Testis (tissue), 3 donors: ENCODE measurements around the gene CEP89. TPM values are rescaled to one million over a fixed set of nuclear protein-coding genes. Genes with fewer than 3 reads are reported as not detected.

ENCODE experiments used
- DNase-seq: peaks from one replicate; pipeline ENCODE4 v3.0.0-alpha.2; 2019
- H3K27ac ChIP-seq, 2 donors: fragments of 200-600 bp; sonication (generic); one replicate each; pipeline ENCODE4 v1.5.1; 2019
- H3K27me3 ChIP-seq: fragments of 200-600 bp; sonication (generic); one replicate; pipeline ENCODE4 v1.5.1; 2019
- H3K36me3 ChIP-seq: fragments of 200-600 bp; sonication (generic); one replicate; pipeline ENCODE4 v1.5.1; 2017; ENCODE audit warnings: low read depth; ENCODE audit errors: missing control alignments
- H3K4me1 ChIP-seq: fragments of 200-600 bp; sonication (generic); one replicate; pipeline ENCODE4 v1.5.1; 2019
- H3K4me3 ChIP-seq, 2 donors: fragments of 200-600 bp; sonication (generic); one replicate each; pipeline ENCODE4 v1.5.1; 2017 to 2019
- H3K9me3 ChIP-seq: fragments of 200-600 bp; sonication (generic); one replicate; pipeline ENCODE4 v1.5.1; 2017
- POLR2A ChIP-seq: fragments of 450-650 bp; IDR thresholded peaks from one replicate; pipeline ENCODE4 v1.6.1; 2017; ENCODE audit warnings: antibody characterized with exemption, mild to moderate bottlenecking, moderate library complexity
- WGBS, 2 donors: methylation state at CpG; one replicate each; pipeline ENCODE4 v1.1.5; 2018; 5-methylcytosine and 5-hydroxymethylcytosine counted together
- intact Hi-C: fragments of 100-400 bp; cut with DNase I; formaldehyde crosslinking; loops from one replicate; pipeline ENCODE4 v1.15.1; 2023; ENCODE audit warnings: low total_unique reads
- polyA plus RNA-seq: library from polyadenylated mRNA; stranded (reverse); fragments of 350-450 nt; fragmentation: Illumina TruSeq; extraction: RNeasy Lipid Tissue Mini Kit (QIAGEN cat#74804); gene quantifications from one replicate; pipeline ENCODE4 v1.2.3, GENCODE V29; 2014; ENCODE audit warnings: low read depth, low replicate concordance; ENCODE audit not compliant: insufficient read depth
- total RNA-seq, 2 donors: library from RNA; depleted of rRNA; stranded (reverse); fragments of >200 nt; gene quantifications; one replicate each; pipeline ENCODE4 v1.2.3, GENCODE V29; 2016
- TF ChIP-seq, protein P1 (sequence below), 3 experiments: fragments of 450-650 bp in 2 of 3; fragments of 200-600 bp in 1 of 3; sonication (generic) in 1 of 3; IDR thresholded peaks; one replicate each; pipeline ENCODE4 v1.5.1; 2016 to 2019; ENCODE audit warnings: antibody characterized with exemption in 3 of 3, mild to moderate bottlenecking in 2 of 3, moderate library complexity in 1 of 3

Gene CEP89
- total and polyA plus RNA-seq, 3 donors from 2014 or later, result 14.0 to 17.2 (median 16.7) TPM

DNA sequence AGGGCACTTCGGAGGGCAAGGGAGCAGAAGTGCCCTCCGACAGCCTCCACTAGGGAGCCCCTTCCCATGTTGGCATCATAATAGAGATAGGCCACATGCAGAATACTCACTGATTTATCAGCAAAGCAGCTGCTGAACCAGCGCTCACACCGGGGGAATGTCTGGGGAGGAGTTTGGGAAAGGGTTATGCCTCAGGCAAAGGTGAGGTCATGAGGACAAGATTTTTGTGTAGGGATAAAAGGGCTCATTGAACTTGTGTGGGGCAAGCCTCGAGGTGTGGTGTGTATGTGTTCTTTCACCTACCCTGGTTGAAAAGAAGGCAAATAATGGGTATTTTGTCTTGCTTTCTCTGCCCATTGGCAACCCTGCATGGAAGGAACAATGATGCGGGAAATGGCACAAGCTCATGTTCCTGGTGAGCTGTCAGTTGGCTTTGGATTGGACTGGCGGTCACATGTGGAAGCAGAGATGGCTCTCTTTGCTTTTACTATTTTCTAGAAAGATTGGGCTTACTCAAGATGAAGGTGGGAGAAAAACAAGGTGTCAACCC is 63.0 kb downstream of the CEP89 start:
- intact Hi-C loops, result no loop called here
- no peak for DNase-seq
- 89 to 90% methylated on average over 7 of the region's 7 CpGs for whole genome bisulfite sequencing, 2 donors
- no peaks in the 10 kb centered on the region for H3K9me3 ChIP-seq
- no peaks in the 10 kb centered on the region for H3K36me3 ChIP-seq
- TF ChIP-seq POLR2A, result no peak
- TF ChIP-seq, protein P1, sequence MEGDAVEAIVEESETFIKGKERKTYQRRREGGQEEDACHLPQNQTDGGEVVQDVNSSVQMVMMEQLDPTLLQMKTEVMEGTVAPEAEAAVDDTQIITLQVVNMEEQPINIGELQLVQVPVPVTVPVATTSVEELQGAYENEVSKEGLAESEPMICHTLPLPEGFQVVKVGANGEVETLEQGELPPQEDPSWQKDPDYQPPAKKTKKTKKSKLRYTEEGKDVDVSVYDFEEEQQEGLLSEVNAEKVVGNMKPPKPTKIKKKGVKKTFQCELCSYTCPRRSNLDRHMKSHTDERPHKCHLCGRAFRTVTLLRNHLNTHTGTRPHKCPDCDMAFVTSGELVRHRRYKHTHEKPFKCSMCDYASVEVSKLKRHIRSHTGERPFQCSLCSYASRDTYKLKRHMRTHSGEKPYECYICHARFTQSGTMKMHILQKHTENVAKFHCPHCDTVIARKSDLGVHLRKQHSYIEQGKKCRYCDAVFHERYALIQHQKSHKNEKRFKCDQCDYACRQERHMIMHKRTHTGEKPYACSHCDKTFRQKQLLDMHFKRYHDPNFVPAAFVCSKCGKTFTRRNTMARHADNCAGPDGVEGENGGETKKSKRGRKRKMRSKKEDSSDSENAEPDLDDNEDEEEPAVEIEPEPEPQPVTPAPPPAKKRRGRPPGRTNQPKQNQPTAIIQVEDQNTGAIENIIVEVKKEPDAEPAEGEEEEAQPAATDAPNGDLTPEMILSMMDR (IDR thresholded peaks at IDR 0.05), result no peak
- H3K4me1 ChIP-seq, result no peaks in the 10 kb centered on the region
- H3K27ac ChIP-seq, result no peak overlapping the region
- no peak overlapping the region for H3K4me3 ChIP-seq
- H3K27me3 ChIP-seq, result no peaks in the 10 kb centered on the region

DNA sequence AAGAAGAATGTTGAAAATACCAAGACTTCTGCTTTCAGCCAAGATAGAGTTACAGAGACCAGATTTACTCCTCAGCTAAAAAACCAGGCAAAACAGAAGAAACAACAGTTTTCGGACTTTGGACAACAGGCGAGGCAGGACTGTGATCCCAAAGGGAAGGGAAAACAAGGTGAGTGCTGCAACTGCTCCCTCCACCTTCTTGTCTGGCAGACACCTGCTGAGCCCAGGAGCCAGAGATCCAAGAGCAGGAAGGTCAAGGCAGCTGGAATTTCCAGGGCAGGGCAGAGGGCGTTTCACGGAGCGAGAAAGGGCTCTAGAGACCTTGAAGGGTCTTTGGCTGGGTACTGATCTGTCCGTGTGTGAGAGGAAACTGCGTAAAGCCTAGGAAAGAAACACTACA is 69.3 kb downstream of the CEP89 start:
- Histone ChIP-seq H3K9me3 (no peaks in the 10 kb centered on the region), H3K27me3 (no peaks in the 10 kb centered on the region), H3K4me3 (no peak overlapping the region), H3K27ac (no peak overlapping the region), H3K36me3 (no peaks in the 10 kb centered on the region), H3K4me1 (no peaks in the 10 kb centered on the region)
- DNase-seq, result no peak
- TF ChIP-seq POLR2A, result no peak
- TF ChIP-seq, protein P1 (IDR thresholded peaks at IDR 0.05), result no peak
- intact Hi-C loops, result no loop called here
- 71 to 87% methylated on average over 7 of the region's 7 CpGs for WGBS, 2 donors

DNA sequence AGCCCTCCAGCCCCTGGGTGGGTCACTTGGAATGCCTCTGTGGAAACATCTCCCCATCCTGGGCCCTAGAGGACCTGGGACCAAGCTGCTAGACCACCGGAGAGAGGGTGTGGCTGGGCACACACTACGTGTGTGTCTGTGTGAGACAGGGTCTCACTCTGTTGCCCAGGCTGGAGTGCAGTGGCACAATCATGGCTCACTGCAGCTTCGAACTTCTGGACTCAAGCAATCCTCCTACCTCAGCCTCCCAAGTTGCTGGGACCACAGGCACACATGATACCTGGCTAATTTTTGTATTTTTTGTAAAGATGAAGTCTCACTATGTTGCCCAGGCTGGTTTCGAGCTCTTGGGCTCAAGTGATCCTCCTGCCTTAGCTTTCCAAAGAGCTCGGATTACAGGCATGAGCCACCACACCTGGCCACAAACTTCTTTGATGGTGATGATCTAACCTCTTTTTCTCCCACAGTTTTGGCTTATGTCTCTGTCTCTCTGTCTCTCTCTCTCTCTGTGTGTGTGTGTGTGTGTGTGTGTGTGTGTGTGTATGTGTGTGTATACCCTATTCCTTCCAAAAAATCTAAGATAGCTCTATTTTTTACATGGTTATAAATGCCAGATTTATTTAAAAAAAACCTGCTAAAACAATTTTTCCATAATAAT is 70.1 kb downstream of the CEP89 start:
- TF ChIP-seq, protein P1 (IDR thresholded peaks at IDR 0.05), result no peak
- TF ChIP-seq POLR2A, result no peak
- Histone ChIP-seq H3K9me3 (no peaks in the 10 kb centered on the region), H3K4me3 (no peak overlapping the region), H3K36me3 (no peaks in the 10 kb centered on the region), H3K27ac (no peak overlapping the region), H3K27me3 (no peaks in the 10 kb centered on the region), H3K4me1 (no peaks in the 10 kb centered on the region)
- intact Hi-C loops, result no loop called here
- DNase-seq, result no peak
- 75 to 89% methylated on average over 5 of the region's 5 CpGs for WGBS, 2 donors

DNA sequence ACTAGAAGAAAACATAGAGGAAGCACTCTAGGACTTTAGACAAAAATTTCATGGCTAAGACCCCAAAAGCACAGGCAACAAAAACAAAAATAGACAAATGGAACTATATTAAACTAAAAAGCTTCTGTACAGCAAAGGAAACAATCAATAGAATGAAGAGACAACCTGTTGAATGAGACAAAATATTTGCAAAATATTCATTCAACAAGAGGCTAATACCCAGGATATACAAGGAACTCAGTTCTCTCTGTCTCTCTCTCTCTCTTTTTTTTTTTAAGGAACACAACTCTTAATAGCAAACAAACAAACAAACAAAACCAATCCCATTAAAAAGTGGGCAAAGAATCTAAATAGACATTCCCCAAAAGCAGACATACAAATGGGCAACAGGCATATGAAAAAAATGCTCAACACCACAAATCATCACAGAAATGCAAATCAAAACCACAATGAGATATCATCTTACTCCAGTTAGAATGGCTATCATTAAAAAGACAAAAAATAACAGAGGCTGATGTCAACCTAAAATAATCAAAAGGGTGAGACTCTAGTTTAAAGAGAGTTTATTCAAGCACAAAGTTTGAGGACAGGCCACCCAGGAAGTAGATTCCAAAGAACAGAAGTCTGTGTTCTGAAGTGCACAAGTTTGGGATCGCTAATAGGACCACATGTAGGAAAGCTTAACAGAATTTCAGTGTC is 75.1 kb downstream of the CEP89 start:
- H3K4me1 ChIP-seq, result no peaks in the 10 kb centered on the region
- TF ChIP-seq, protein P1 (IDR thresholded peaks at IDR 0.05), result no peak
- no peak for TF ChIP-seq POLR2A
- DNase-seq, result no peak
- intact Hi-C loops, result no loop called here
- H3K27ac ChIP-seq, result no peak overlapping the region
- H3K9me3 ChIP-seq, result no peaks in the 10 kb centered on the region
- no peaks in the 10 kb centered on the region for H3K36me3 ChIP-seq
- H3K4me3 ChIP-seq, result no peak overlapping the region
- H3K27me3 ChIP-seq, result no peaks in the 10 kb centered on the region
- WGBS, 2 donors, result 95 to 96% methylated on average over 1 of the region's 1 CpG
